Measurements from ENCODE around the gene KMT2E. TPM values are rescaled to one million over a fixed set of nuclear protein-coding genes. Genes with fewer than 3 reads are reported as not detected.

The KMT2E gene
- total RNA-seq, 1 experiment from 2014 or later, result 63.1 TPM

- Mint-ChIP-seq H3K27ac (ENCODE audit: unreplicated experiment) (no peak overlapping the region), H3K4me3 (ENCODE audit: unreplicated experiment) (no peak overlapping the region)
- no peaks in the 10 kb centered on the region for H3K36me3 ChIP-seq (ENCODE audit: control insufficient read depth, insufficient read depth, low read length)
These were observed 6.9 kb downstream of the KMT2E start for GRCh38 chr7:105020926-105021325.

GRCh38 chr7:105021352-105021751, 7.3 kb downstream of the KMT2E start:
- no peaks in the 10 kb centered on the region for H3K27me3 ChIP-seq (replicated peaks; ENCODE audit: control insufficient read depth, insufficient read depth, low read length)
- H3K36me3 ChIP-seq (ENCODE audit: control insufficient read depth, insufficient read depth, low read length), result no peaks in the 10 kb centered on the region
- Mint-ChIP-seq H3K9me3 (ENCODE audit: unreplicated experiment) (no peaks in the 10 kb centered on the region), H3K36me3 (ENCODE audit: insufficient read depth, unreplicated experiment) (peaks cover 2% of the 10 kb centered on the region), H3K4me3 (ENCODE audit: unreplicated experiment) (no peak overlapping the region), H3K27ac (ENCODE audit: unreplicated experiment) (no peak overlapping the region), H3K4me1 (ENCODE audit: low read depth, unreplicated experiment) (peaks cover 8% of the 10 kb centered on the region), H3K27me3 (ENCODE audit: insufficient read depth, unreplicated experiment) (no peaks in the 10 kb centered on the region)
- POLR2A ChIA-PET, result no interaction called here
- intact Hi-C loops (cut with micrococcal nuclease; ENCODE audit: unreplicated experiment), result no loop called here
- BruUV-seq (replicated peaks), result no TSS peak
- peaks cover 7% of the 10 kb centered on the region for H3K4me1 ChIP-seq
- H3K4me3 ChIP-seq (ENCODE audit: low read depth, low read length), result no peak overlapping the region
- DNase-seq, result no peak
- TF ChIP-seq CTCF (IDR thresholded peaks at IDR 0.05; ENCODE audit: insufficient read depth in 1 of 2, low read depth in 1 of 2, low read length in 1 of 2, severe bottlenecking in 1 of 2, unreplicated experiment in 1 of 2), result no peak
- CTCF ChIA-PET, result no interaction called here
- H3K9me3 ChIP-seq, result no peaks in the 10 kb centered on the region

More at GRCh38 chr7:105020926-105021325, 6.9 kb downstream of the KMT2E start:
- H3K4me3 ChIP-seq (ENCODE audit: low read depth, low read length), result no peak overlapping the region
- H3K4me1 ChIP-seq, result peaks cover 11% of the 10 kb centered on the region
- no peaks in the 10 kb centered on the region for H3K27me3 ChIP-seq (replicated peaks; ENCODE audit: control insufficient read depth, insufficient read depth, low read length)
- H3K9me3 ChIP-seq, result no peaks in the 10 kb centered on the region
- CTCF ChIA-PET, result no interaction called here
- Mint-ChIP-seq H3K9me3 (ENCODE audit: unreplicated experiment) (no peaks in the 10 kb centered on the region), H3K4me1 (ENCODE audit: low read depth, unreplicated experiment) (peaks cover 8% of the 10 kb centered on the region), H3K27me3 (ENCODE audit: insufficient read depth, unreplicated experiment) (no peaks in the 10 kb centered on the region), H3K36me3 (ENCODE audit: insufficient read depth, unreplicated experiment) (peaks cover 5% of the 10 kb centered on the region)
- no peak for DNase-seq
- POLR2A ChIA-PET, result no interaction called here
- no TSS peak for BruUV-seq (replicated peaks)
- intact Hi-C loops (cut with micrococcal nuclease; ENCODE audit: unreplicated experiment), result no loop called here
- TF ChIP-seq CTCF (IDR thresholded peaks at IDR 0.05; ENCODE audit: insufficient read depth in 1 of 2, low read depth in 1 of 2, low read length in 1 of 2, severe bottlenecking in 1 of 2, unreplicated experiment in 1 of 2), result no peak

GRCh38 chr7:105021967-105022366, 8.0 kb downstream of the KMT2E start:
- H3K36me3 Mint-ChIP-seq (ENCODE audit: insufficient read depth, unreplicated experiment), result no peaks in the 10 kb centered on the region
- H3K4me1 ChIP-seq, result peaks cover 1% of the 10 kb centered on the region
- ChIA-PET POLR2A (no interaction called here), CTCF (no interaction called here)
- H3K36me3 ChIP-seq (ENCODE audit: control insufficient read depth, insufficient read depth, low read length), result no peaks in the 10 kb centered on the region
- H3K4me3 ChIP-seq (ENCODE audit: low read depth, low read length), result no peak overlapping the region
- no peaks in the 10 kb centered on the region for H3K27me3 ChIP-seq (replicated peaks; ENCODE audit: control insufficient read depth, insufficient read depth, low read length)
- no peaks in the 10 kb centered on the region for H3K9me3 ChIP-seq
- no peaks in the 10 kb centered on the region for H3K27me3 Mint-ChIP-seq (ENCODE audit: insufficient read depth, unreplicated experiment)
- no peaks in the 10 kb centered on the region for H3K9me3 Mint-ChIP-seq (ENCODE audit: unreplicated experiment)
- peaks cover 8% of the 10 kb centered on the region for H3K4me1 Mint-ChIP-seq (ENCODE audit: low read depth, unreplicated experiment)
- no peak overlapping the region for H3K4me3 Mint-ChIP-seq (ENCODE audit: unreplicated experiment)
- no peak overlapping the region for H3K27ac Mint-ChIP-seq (ENCODE audit: unreplicated experiment)
- intact Hi-C loops (cut with micrococcal nuclease; ENCODE audit: unreplicated experiment), result no loop called here
- BruUV-seq (replicated peaks), result no TSS peak
- no peak for TF ChIP-seq CTCF (IDR thresholded peaks at IDR 0.05; ENCODE audit: insufficient read depth in 1 of 2, low read depth in 1 of 2, low read length in 1 of 2, severe bottlenecking in 1 of 2, unreplicated experiment in 1 of 2)
- DNase-seq, result no peak

Data from Caco-2 (cell line).